Left lobe of liver (tissue), 2 donors: Measurements from ENCODE around the gene MAGEL2. TPM values are rescaled to one million over a fixed set of nuclear protein-coding genes. Genes with fewer than 3 reads are reported as not detected.

Experiments used
- ATAC-seq: fragments of 200-7000 bp; cut with Tn5 transposase; one replicate; pipeline ENCODE4 v1.9.1; 2020; ENCODE audit warnings: mild to moderate bottlenecking, moderate library complexity
- DNase-seq: peaks from one replicate; pipeline ENCODE4 v3.0.0-alpha.2; 2020; ENCODE audit warnings: low spot score
- total RNA-seq: library from RNA; stranded (reverse); gene quantifications from one replicate; pipeline ENCODE4 v1.2.1, GENCODE V29; 2021
- donor health status: DM: no; HTN: no; CAD: no; lungs with moderate emphysema.
- donor health status: DM: no; HTN: yes; CAD: no.

The MAGEL2 gene
- not detected for total RNA-seq

- DNase-seq, result no peak
- no peak for ATAC-seq
Observed at GRCh38 chr15:23647421-23648370, at the start of gene MAGEL2. MAGEL2 (minus strand) TSS chr15:23647867; CDS start chr15:23647742, 125 bp downstream.

- ATAC-seq (no peak), DNase-seq (no peak)
Observed at GRCh38 chr15:23695282-23695681, 47.6 kb upstream of the MAGEL2 start.

- ATAC-seq, result no peak
- no peak for DNase-seq
Observed at GRCh38 chr15:23694592-23694991, 46.9 kb upstream of the MAGEL2 start.

- DNase-seq (no peak), ATAC-seq (peak; percentile 27)
Observed at GRCh38 chr15:23690450-23690852, 42.8 kb upstream of the MAGEL2 start.

- ATAC-seq (no peak), DNase-seq (no peak)
Observed at GRCh38 chr15:23690015-23690414, 42.3 kb upstream of the MAGEL2 start.

- ATAC-seq (peak; percentile 39), DNase-seq (no peak)
Observed at GRCh38 chr15:23687143-23687470, 39.4 kb upstream of the MAGEL2 start, which contains the start of gene NDN. NDN (minus strand) TSS chr15:23687305; CDS start chr15:23687217, 88 bp downstream.

- ATAC-seq (no peak), DNase-seq (no peak)
Observed at GRCh38 chr15:23686466-23687142, 38.9 kb upstream of the MAGEL2 start.

GRCh38 chr15:23671481-23671880 lies 23.8 kb upstream of the MAGEL2 start:
- DNase-seq (no peak), ATAC-seq (no peak)

GRCh38 chr15:23670970-23671369 lies 23.3 kb upstream of the MAGEL2 start:
- DNase-seq, result no peak
- ATAC-seq, result no peak

GRCh38 chr15:23663232-23663631 lies 15.6 kb upstream of the MAGEL2 start:
- no peak for ATAC-seq
- DNase-seq, result no peak

- DNase-seq (no peak), ATAC-seq (peak; percentile 41)
Observed at GRCh38 chr15:23648920-23649515, 1.4 kb upstream of the MAGEL2 start.

- no peak for DNase-seq
- ATAC-seq, result no peak
Observed at GRCh38 chr15:23647001-23647295, 719 bp downstream of the MAGEL2 start.

- no peak for ATAC-seq
- no peak for DNase-seq
Observed at GRCh38 chr15:23646165-23647000, 1.3 kb downstream of the MAGEL2 start.

- ATAC-seq, result no peak
- DNase-seq, result no peak
Observed at GRCh38 chr15:23645371-23646164, 2.1 kb downstream of the MAGEL2 start.

- DNase-seq (no peak), ATAC-seq (no peak)
Observed at GRCh38 chr15:23644829-23645228, 2.8 kb downstream of the MAGEL2 start.

GRCh38 chr15:23642413-23643044 lies 5.1 kb downstream of the MAGEL2 start:
- ATAC-seq, result peak; percentile 98
- DNase-seq, result no peak

GRCh38 chr15:23634181-23634580 lies 13.5 kb downstream of the MAGEL2 start:
- ATAC-seq (no peak), DNase-seq (no peak)

GRCh38 chr15:23629234-23629805 lies 18.3 kb downstream of the MAGEL2 start:
- peak; percentile 81 for ATAC-seq
- DNase-seq, result no peak

- no peak for ATAC-seq
- no peak for DNase-seq
Observed at GRCh38 chr15:23628612-23629233, 18.9 kb downstream of the MAGEL2 start.
